ENCODE results near the gene LYRM7.
A peak's percentile ranks its signal among the peaks of the same experiment; 100 is the strongest.
"Not testable (repeated sequence)": the region's sequence is repeated elsewhere in the genome, so short reads cannot be mapped to it uniquely, and the experiment has no call there.

The LYRM7 gene

GRCh38 chr5:131182839-131183238 lies 12.1 kb downstream of the LYRM7 start:
- DNase-seq: no peak

GRCh38 chr5:131185523-131186104 lies 14.9 kb downstream of the LYRM7 start:
- no peak for DNase-seq

GRCh38 chr5:131186561-131187256 lies 16.0 kb downstream of the LYRM7 start:
- DNase-seq: no peak

GRCh38 chr5:131193106-131193505 lies 22.4 kb downstream of the LYRM7 start:
- no peak for DNase-seq

- not testable (repeated sequence) for DNase-seq
Measured at GRCh38 chr5:131193897-131194296, 23.2 kb downstream of the LYRM7 start.

GRCh38 chr5:131194725-131195124 lies 24.0 kb downstream of the LYRM7 start:
- no peak for DNase-seq

- no peak for DNase-seq
Measured at GRCh38 chr5:131195696-131196095, 25.0 kb downstream of the LYRM7 start.

- DNase-seq: no peak
Measured at GRCh38 chr5:131196331-131196730, 25.6 kb downstream of the LYRM7 start.

GRCh38 chr5:131198625-131199024 lies 27.9 kb downstream of the LYRM7 start:
- no peak for DNase-seq

GRCh38 chr5:131200560-131200959 lies 29.8 kb downstream of the LYRM7 start:
- no peak for DNase-seq

- DNase-seq: no peak
Measured at GRCh38 chr5:131204964-131205363, 34.2 kb downstream of the LYRM7 start.

- no peak for DNase-seq
Measured at GRCh38 chr5:131206061-131206460, 35.3 kb downstream of the LYRM7 start.

GRCh38 chr5:131206772-131207171 lies 36.0 kb downstream of the LYRM7 start:
- no peak for DNase-seq

- DNase-seq: no peak
Measured at GRCh38 chr5:131209175-131209505, 38.4 kb downstream of the LYRM7 start.

- peak; percentile 67 for DNase-seq
Measured at GRCh38 chr5:131209506-131210150, 38.9 kb downstream of the LYRM7 start.

- DNase-seq: no peak
Measured at GRCh38 chr5:131210151-131210510, 39.4 kb downstream of the LYRM7 start.

GRCh38 chr5:131211669-131212068 lies 40.9 kb downstream of the LYRM7 start:
- DNase-seq: no peak

GRCh38 chr5:131212471-131213021 lies 41.8 kb downstream of the LYRM7 start:
- DNase-seq: no peak

GRCh38 chr5:131214609-131215227 lies 44.0 kb downstream of the LYRM7 start:
- no peak for DNase-seq

GRCh38 chr5:131217791-131218190 lies 47.0 kb downstream of the LYRM7 start:
- no peak for DNase-seq

GRCh38 chr5:131218392-131218791 lies 47.6 kb downstream of the LYRM7 start:
- DNase-seq: no peak

GRCh38 chr5:131220566-131220965 lies 49.8 kb downstream of the LYRM7 start:
- no peak for DNase-seq

GRCh38 chr5:131221008-131221703 lies 50.4 kb downstream of the LYRM7 start:
- no peak for DNase-seq

All from NCI-H1436 (cell line).